Endothelial cell of umbilical vein (primary cell): ENCODE measurements around the gene AHRR. TPM values are rescaled to one million over a fixed set of nuclear protein-coding genes. Genes with fewer than 3 reads are reported as not detected.

Source experiments
- BruUV-seq: library from RNA; stranded (reverse); fragments of 400-500 nt; replicated peaks from 2 replicates; lab custom pipeline; 2021; lab: Mats Ljungman, UMichigan
- CTCF ChIA-PET: fragments of 300-600, 350-600 bp; sonication (Branson Sonifier 250); formaldehyde crosslinking; loops from one replicate; lab custom pipeline; 2021; ENCODE audit warnings: antibody characterized with exemption, inconsistent platforms; lab: Charles Lee
- POLR2A ChIA-PET: fragments of 300-600, 350-600 bp; sonication (Branson Sonifier 250); formaldehyde crosslinking; loops from one replicate; lab custom pipeline; 2021; ENCODE audit warnings: antibody characterized with exemption, inconsistent platforms; lab: Charles Lee
- DNase-seq: peaks from one replicate; pipeline ENCODE4 v3.0.0-alpha.2; 2011; ENCODE audit warnings: low read depth, low spot score
- FAIRE-seq: peaks from 2 replicates; lab custom pipeline; 2011; peaks lifted over from hg19 to GRCh38; lab: Jason Lieb, UNC
- H2AFZ ChIP-seq: 2 replicates; pipeline ENCODE4 v1.6.0; 2012; ENCODE audit warnings: low read depth, low read length, control low read depth, inconsistent platforms
- H3K27ac ChIP-seq: 2 replicates; pipeline ENCODE4 v1.5.1; 2011; ENCODE audit warnings: low read depth, mild to moderate bottlenecking, control low read depth, low read length, moderate library complexity; ENCODE audit not compliant: insufficient read depth
- H3K27me3 ChIP-seq, 2 experiments: 2 replicates each; pipeline versions ENCODE4 v1.6.0 to v1.6.1; 2011; ENCODE audit warnings: low read length in 2 of 2, mixed read lengths in 1 of 2; ENCODE audit not compliant: control insufficient read depth in 2 of 2, insufficient read depth in 2 of 2
- H3K36me3 ChIP-seq, 2 experiments: 2 replicates in 1 of 2; 3 replicates in 1 of 2; pipeline ENCODE4 v1.5.1; 2011; ENCODE audit warnings: low read length in 2 of 2, mild to moderate bottlenecking in 1 of 2, moderate library complexity in 1 of 2; ENCODE audit not compliant: control insufficient read depth in 2 of 2, insufficient read depth in 2 of 2; ENCODE audit errors: extremely low read depth in 1 of 2
- H3K4me1 ChIP-seq: 3 replicates; pipeline ENCODE4 v1.5.1; 2011; ENCODE audit warnings: mild to moderate bottlenecking, low read length; ENCODE audit not compliant: control insufficient read depth, insufficient read depth; ENCODE audit errors: extremely low read depth
- H3K4me2 ChIP-seq: 2 replicates; pipeline ENCODE4 v1.6.1; 2011; ENCODE audit warnings: low read length, control low read depth, mixed read lengths; ENCODE audit not compliant: insufficient read depth
- H3K4me3 ChIP-seq, 3 experiments: fragments of 200-600 bp in 1 of 3; sonication (generic), shearing (Covaris generic) in 1 of 3; replicated peaks in 1 of 3; 2 replicates each; pipeline ENCODE4 v1.5.1; 2011 to 2016; ENCODE audit warnings: control low read depth in 3 of 3, low read length in 3 of 3, mild to moderate bottlenecking in 2 of 3, inconsistent platforms in 1 of 3, low read depth in 1 of 3, moderate library complexity in 1 of 3; ENCODE audit not compliant: insufficient read depth in 1 of 3
- H3K79me2 ChIP-seq: 2 replicates; pipeline ENCODE4 v1.6.0; 2012; ENCODE audit warnings: low read length, inconsistent platforms; ENCODE audit not compliant: control insufficient read depth, insufficient read depth
- H3K9ac ChIP-seq: replicated peaks from 2 replicates; pipeline ENCODE3; 2011; ENCODE audit warnings: low read length, control low read depth; ENCODE audit not compliant: insufficient read depth; ENCODE audit errors: extremely low read depth
- H3K9me1 ChIP-seq: replicated peaks from 3 replicates; pipeline ENCODE4 v1.6.0; 2011; ENCODE audit warnings: mild to moderate bottlenecking, low read length; ENCODE audit not compliant: control insufficient read depth, insufficient read depth; ENCODE audit errors: extremely low read depth
- H3K9me3 ChIP-seq: replicated peaks from 2 replicates; pipeline ENCODE4 v1.5.1; 2012; ENCODE audit warnings: low read length, inconsistent platforms; ENCODE audit not compliant: control insufficient read depth, insufficient read depth
- H4K20me1 ChIP-seq: replicated peaks from 2 replicates; pipeline ENCODE3; 2011; ENCODE audit warnings: mild to moderate bottlenecking, low read length; ENCODE audit not compliant: control insufficient read depth, insufficient read depth; ENCODE audit errors: extremely low read depth
- CTCF ChIP-seq, 2 donors: IDR thresholded peaks; 1 replicate in 1 of 2; 2 replicates in 1 of 2; pipeline ENCODE4 v1.5.1; 2011; ENCODE audit warnings: low read length in 2 of 2, mild to moderate bottlenecking in 2 of 2, moderate library complexity in 2 of 2, control low read depth in 1 of 2, inconsistent platforms in 1 of 2, low read depth in 1 of 2; ENCODE audit not compliant: insufficient read depth in 1 of 2; ENCODE audit errors: extremely low read depth in 1 of 2
- EZH2 ChIP-seq: IDR thresholded peaks from 2 replicates; pipeline ENCODE4 v1.6.1; 2012; ENCODE audit warnings: borderline replicate concordance, low read depth, mild to moderate bottlenecking, moderate library complexity, low read length, inconsistent platforms; ENCODE audit not compliant: severe bottlenecking
- FOS ChIP-seq: IDR thresholded peaks from 2 replicates; pipeline ENCODE4 v1.6.1; 2011; ENCODE audit warnings: mild to moderate bottlenecking, low read length, moderate library complexity, borderline replicate concordance; ENCODE audit not compliant: insufficient read depth
- GATA2 ChIP-seq: IDR thresholded peaks from 2 replicates; pipeline ENCODE4 v1.7.0; 2011; ENCODE audit warnings: low read depth, mild to moderate bottlenecking, moderate library complexity, mixed read lengths, low read length; ENCODE audit not compliant: insufficient read length, insufficient read depth
- JUN ChIP-seq: IDR thresholded peaks from 2 replicates; pipeline ENCODE4 v1.6.1; 2011; ENCODE audit warnings: borderline replicate concordance, low read depth; ENCODE audit not compliant: insufficient read length, insufficient read depth
- MAX ChIP-seq: IDR thresholded peaks from 2 replicates; pipeline ENCODE4 v1.6.1; 2011; ENCODE audit not compliant: insufficient read depth, insufficient read length
- MYC ChIP-seq: IDR thresholded peaks from one replicate; pipeline ENCODE4 v1.6.1; 2011; ENCODE audit warnings: mild to moderate bottlenecking, low read depth, low read length
- POLR2A ChIP-seq: IDR thresholded peaks from 2 replicates; pipeline ENCODE4 v1.6.1; 2012; ENCODE audit warnings: low read depth, mild to moderate bottlenecking, control low read depth, low read length
- POLR2AphosphoS5 ChIP-seq: IDR thresholded peaks from 2 replicates; pipeline ENCODE4 v1.6.1; 2012; ENCODE audit warnings: low read depth, mild to moderate bottlenecking, control low read depth, low read length, moderate library complexity; ENCODE audit not compliant: insufficient read depth
- dilution Hi-C: fragments of 300-500 bp; cut with MboI; formaldehyde crosslinking; loops from one replicate; pipeline ENCODE4 v1.15.0; 2019; ENCODE audit warnings: low sequenced_read_pairs; ENCODE audit not compliant: extremely low pct_ligation_motif_present
- intact Hi-C: fragments of 100-400 bp; cut with micrococcal nuclease; formaldehyde crosslinking; loops from one replicate; pipeline ENCODE4 v1.10.0; 2022
- polyA plus RNA-seq, 4 experiments: library from polyadenylated mRNA; depleted of rRNA in 3 of 4; stranded (reverse) in 3 of 4; unstranded in 1 of 4; fragments of >200 nt; gene quantifications; 2 replicates each; pipeline versions ENCODE4 v1.2.1 to v1.2.3, GENCODE V29; 2011 to 2012; ENCODE audit warnings: missing spikeins in 1 of 4
- total RNA-seq: library from RNA; stranded (reverse); gene quantifications from 2 replicates; pipeline ENCODE4 v1.2.3, GENCODE V29; 2021

Gene AHRR
- total and polyA plus RNA-seq, 2 donors (not counting 3 experiments of a cell fraction or from before 2014, with no cell fraction given): 3.1 to 7.3 TPM

GRCh38 chr5:373710-374602 lies 52.4 kb downstream of the AHRR start:
- no peaks in the 10 kb centered on the region for H3K27me3 ChIP-seq
- peak overlapping the region in 2 of 3 experiments; percentile 21 to 54 for H3K4me3 ChIP-seq
- ChIA-PET CTCF (interaction anchor here (0.9 to 1.1 kb wide), 3 partner anchors 20 to 73 kb away, joined by 3 to 4 read pairs (median 4); no protein-coding TSS in a partner anchor), POLR2A (no interaction called here)
- H2AFZ ChIP-seq: peak overlapping the region; percentile 41
- BruUV-seq: TSS peak; percentile 77
- FAIRE-seq (peak; percentile 46), DNase-seq (peak; percentile 66)
- peaks cover 30% of the 10 kb centered on the region for H3K4me1 ChIP-seq
- no peaks in the 10 kb centered on the region for H3K9me1 ChIP-seq
- no peaks in the 10 kb centered on the region for H3K36me3 ChIP-seq
- H4K20me1 ChIP-seq: no peaks in the 10 kb centered on the region
- TF ChIP-seq POLR2AphosphoS5 (peak; percentile 61), MAX (no peak), POLR2A (peak; percentile 37), MYC (peak; percentile 7)
- H3K27ac ChIP-seq: peak overlapping the region; percentile 82
- H3K4me2 ChIP-seq: peak overlapping the region; percentile 50
- dilution Hi-C loops (no loop called here), intact Hi-C loops (loop anchor here (2.0 kb wide), 1 partner anchor 21 kb away; no protein-coding TSS in a partner anchor)
- no peaks in the 10 kb centered on the region for H3K79me2 ChIP-seq
- H3K9ac ChIP-seq: peak overlapping the region; percentile 90
- H3K9me3 ChIP-seq: no peaks in the 10 kb centered on the region

- Histone ChIP-seq H3K4me2 (peak overlapping the region; percentile 50), H3K27me3 (no peaks in the 10 kb centered on the region), H2AFZ (no peak overlapping the region), H3K9me3 (no peaks in the 10 kb centered on the region), H3K36me3 (no peaks in the 10 kb centered on the region), H3K4me3 (no peak overlapping the region), H3K9me1 (no peaks in the 10 kb centered on the region), H3K9ac (peak overlapping the region; percentile 90), H4K20me1 (no peaks in the 10 kb centered on the region), H3K27ac (peak overlapping the region; percentile 82), H3K79me2 (no peaks in the 10 kb centered on the region), H3K4me1 (peaks cover 30% of the 10 kb centered on the region)
- intact Hi-C loops (no loop called here), dilution Hi-C loops (no loop called here)
- FAIRE-seq (no peak), DNase-seq (no peak)
- ChIA-PET POLR2A (no interaction called here), CTCF (interaction anchor here (0.9 to 1.1 kb wide), 3 partner anchors 20 to 72 kb away, joined by 3 to 4 read pairs (median 4); no protein-coding TSS in a partner anchor)
- TF ChIP-seq POLR2A: no peak
- no peak for TF ChIP-seq CTCF (IDR thresholded peaks at IDR 0.05; ENCODE audit: extremely low read depth in 1 of 2, insufficient read depth in 1 of 2, low read depth in 1 of 2, low read length in 2 of 2)
- TF ChIP-seq MYC: no peak
- no peak for TF ChIP-seq JUN
- no peak for TF ChIP-seq EZH2
- TF ChIP-seq FOS: no peak
- no peak for TF ChIP-seq POLR2AphosphoS5
- TF ChIP-seq MAX: no peak
- no peak for TF ChIP-seq GATA2
- BruUV-seq: no TSS peak
These were observed 53.3 kb downstream of the AHRR start for GRCh38 chr5:374631-375335.
